ENCODE data around the gene DMRT1.
"Not testable (repeated sequence)": the region's sequence is repeated elsewhere in the genome, so short reads cannot be mapped to it uniquely, and the experiment has no call there.

DMRT1 gene

GRCh38 chr9:860706-861105, 19.2 kb downstream of the DMRT1 start:
- no peak for DNase-seq

- DNase-seq: not testable (repeated sequence)
Measured at GRCh38 chr9:861525-861924, 20.0 kb downstream of the DMRT1 start.

- DNase-seq: no peak
Measured at GRCh38 chr9:875119-875962, 33.8 kb downstream of the DMRT1 start.

- DNase-seq: no peak
Measured at GRCh38 chr9:876425-876824, 34.9 kb downstream of the DMRT1 start.

GRCh38 chr9:878239-878638, 36.7 kb downstream of the DMRT1 start:
- no peak for DNase-seq

- peak; percentile 31 for DNase-seq
Measured at GRCh38 chr9:880725-881124, 39.2 kb downstream of the DMRT1 start.

GRCh38 chr9:882416-882924, 41.0 kb downstream of the DMRT1 start:
- DNase-seq: no peak

- no peak for DNase-seq
Measured at GRCh38 chr9:883011-883410, 41.5 kb downstream of the DMRT1 start.

- DNase-seq: no peak
Measured at GRCh38 chr9:886886-887285, 45.4 kb downstream of the DMRT1 start.

GRCh38 chr9:892123-892522, 50.6 kb downstream of the DMRT1 start:
- no peak for DNase-seq

GRCh38 chr9:893115-893514, 51.6 kb downstream of the DMRT1 start:
- no peak for DNase-seq

- peak; percentile 56 for DNase-seq
Measured at GRCh38 chr9:893843-894420, 52.4 kb downstream of the DMRT1 start.

- no peak for DNase-seq
Measured at GRCh38 chr9:899440-900184, 58.1 kb downstream of the DMRT1 start.

- no peak for DNase-seq
Measured at GRCh38 chr9:903886-904285, 62.4 kb downstream of the DMRT1 start.

GRCh38 chr9:905906-906305, 64.4 kb downstream of the DMRT1 start:
- DNase-seq: no peak

- no peak for DNase-seq
Measured at GRCh38 chr9:908536-909205, 67.2 kb downstream of the DMRT1 start.

GRCh38 chr9:911005-911404, 69.5 kb downstream of the DMRT1 start:
- no peak for DNase-seq

- DNase-seq: no peak
Measured at GRCh38 chr9:912776-913175, 71.3 kb downstream of the DMRT1 start.

GRCh38 chr9:913526-913925, 72.0 kb downstream of the DMRT1 start:
- not testable (repeated sequence) for DNase-seq

GRCh38 chr9:917730-918129, 76.2 kb downstream of the DMRT1 start:
- no peak for DNase-seq

- DNase-seq: no peak
Measured at GRCh38 chr9:920927-921326, 79.4 kb downstream of the DMRT1 start.

GRCh38 chr9:922171-922570, 80.7 kb downstream of the DMRT1 start:
- DNase-seq: no peak

- DNase-seq: no peak
Measured at GRCh38 chr9:922731-923130, 81.2 kb downstream of the DMRT1 start.

Measured in stimulated activated CD8-positive, alpha-beta memory T cell treated with anti-CD3 and anti-CD28 coated beads, Interleukin-4, amount 100 ng/mL, for 48 hours (primary cell).